Cerebellar nuclear complex (tissue), 1 donor: ENCODE measurements around the gene ABCC8.
A peak's percentile ranks its signal among the peaks of the same experiment; 100 is the strongest.

Experiments used
- DNase-seq, 2 experiments: peaks; one replicate each; lab custom pipeline; 2025; lab: John Stamatoyannopoulos, UW

ABCC8 gene

GRCh38 chr11:17471501-17471900 lies 5.1 kb downstream of the ABCC8 start:
- DNase-seq = no peak

GRCh38 chr11:17469998-17470397 lies 6.6 kb downstream of the ABCC8 start:
- DNase-seq = no peak

GRCh38 chr11:17468122-17468521 lies 8.5 kb downstream of the ABCC8 start:
- DNase-seq = no peak

- no peak for DNase-seq
Measured at GRCh38 chr11:17463546-17464174, 13.0 kb downstream of the ABCC8 start.

GRCh38 chr11:17462940-17463339 lies 13.7 kb downstream of the ABCC8 start:
- DNase-seq = no peak

- no peak for DNase-seq
Measured at GRCh38 chr11:17460406-17460805, 16.2 kb downstream of the ABCC8 start.

GRCh38 chr11:17459236-17459896 lies 17.3 kb downstream of the ABCC8 start:
- no peak for DNase-seq

- DNase-seq = no peak
Measured at GRCh38 chr11:17458268-17458667, 18.4 kb downstream of the ABCC8 start.

- peak; percentile 47 to 78 for DNase-seq
Measured at GRCh38 chr11:17457396-17458173, 19.1 kb downstream of the ABCC8 start.

- no peak for DNase-seq
Measured at GRCh38 chr11:17452668-17453067, 24.0 kb downstream of the ABCC8 start.

- DNase-seq = no peak
Measured at GRCh38 chr11:17449158-17449557, 27.5 kb downstream of the ABCC8 start.

- no peak for DNase-seq
Measured at GRCh38 chr11:17446482-17446881, 30.2 kb downstream of the ABCC8 start.

- no peak for DNase-seq
Measured at GRCh38 chr11:17445240-17445795, 31.3 kb downstream of the ABCC8 start.

- no peak for DNase-seq
Measured at GRCh38 chr11:17443926-17444690, 32.5 kb downstream of the ABCC8 start.

GRCh38 chr11:17443423-17443822 lies 33.2 kb downstream of the ABCC8 start:
- no peak for DNase-seq

GRCh38 chr11:17443000-17443399 lies 33.6 kb downstream of the ABCC8 start:
- no peak for DNase-seq

- no peak for DNase-seq
Measured at GRCh38 chr11:17439316-17439782, 37.3 kb downstream of the ABCC8 start.

- no peak for DNase-seq
Measured at GRCh38 chr11:17437366-17437765, 39.3 kb downstream of the ABCC8 start.

- DNase-seq = no peak
Measured at GRCh38 chr11:17434108-17434507, 42.5 kb downstream of the ABCC8 start.

- DNase-seq = no peak
Measured at GRCh38 chr11:17432002-17432401, 44.6 kb downstream of the ABCC8 start.

- DNase-seq = no peak
Measured at GRCh38 chr11:17431139-17431538, 45.5 kb downstream of the ABCC8 start.

GRCh38 chr11:17430616-17431015 lies 46.0 kb downstream of the ABCC8 start:
- DNase-seq = no peak
